DOHH2 (cell line): ENCODE data around the gene GRM6.

ENCODE experiments used
- H3F3A ChIP-seq: fragments of 200-600 bp; sonication (generic), shearing (Covaris generic); 2 replicates; pipeline ENCODE4 v1.6.0; 2016; ENCODE audit warnings: antibody characterized with exemption, mild to moderate bottlenecking; ENCODE audit not compliant: control insufficient read depth, insufficient read depth
- H3K27ac ChIP-seq: fragments of 200-600 bp; sonication (generic); 2 replicates; pipeline ENCODE4 v1.5.1; 2014; ENCODE audit warnings: low read depth, mild to moderate bottlenecking, low read length, moderate library complexity
- H3K27me3 ChIP-seq: fragments of 200-600 bp; sonication (generic); 2 replicates; pipeline ENCODE4 v1.6.1; 2014; ENCODE audit warnings: mild to moderate bottlenecking, low read length, mixed read lengths; ENCODE audit not compliant: control insufficient read depth
- H3K36me3 ChIP-seq: fragments of 200-600 bp; sonication (generic); 2 replicates; pipeline ENCODE4 v1.6.1; 2014; ENCODE audit warnings: mild to moderate bottlenecking, low read length, moderate library complexity, mixed read lengths; ENCODE audit not compliant: control insufficient read depth
- H3K4me1 ChIP-seq: fragments of 200-600 bp; sonication (generic); 2 replicates; pipeline ENCODE4 v1.6.1; 2014; ENCODE audit warnings: mild to moderate bottlenecking, low read length, mixed read lengths; ENCODE audit not compliant: control insufficient read depth
- H3K4me2 ChIP-seq: fragments of 200-600 bp; sonication (generic); 2 replicates; pipeline ENCODE4 v1.6.0; 2014; ENCODE audit warnings: mild to moderate bottlenecking, low read length, moderate library complexity
- H3K4me3 ChIP-seq: fragments of 200-600 bp; sonication (generic); 2 replicates; pipeline ENCODE4 v1.5.1; 2014; ENCODE audit warnings: mild to moderate bottlenecking, low read length, mixed read lengths
- H3K79me2 ChIP-seq: fragments of 200-600 bp; sonication (generic); 2 replicates; pipeline ENCODE4 v1.6.1; 2014; ENCODE audit warnings: mild to moderate bottlenecking, low read length, mixed read lengths; ENCODE audit not compliant: control insufficient read depth
- H3K9me2 ChIP-seq: fragments of 200-600 bp; sonication (generic); replicated peaks from 2 replicates; pipeline ENCODE4 v1.6.1; 2014; ENCODE audit warnings: mild to moderate bottlenecking, low read length, mixed read lengths; ENCODE audit not compliant: control insufficient read depth
- H3K9me3 ChIP-seq: fragments of 200-600 bp; sonication (generic); 2 replicates; pipeline ENCODE4 v1.6.1; 2014; ENCODE audit warnings: antibody characterized with exemption, low read length, mixed read lengths; ENCODE audit not compliant: control insufficient read depth, insufficient read depth
- H4K20me1 ChIP-seq: fragments of 200-600 bp; sonication (generic); 2 replicates; pipeline ENCODE4 v1.6.0; 2014; ENCODE audit warnings: low read depth, mild to moderate bottlenecking, antibody characterized with exemption, low read length, moderate library complexity; ENCODE audit not compliant: control insufficient read depth, insufficient read depth
- CTCF ChIP-seq: fragments of 200-600 bp; sonication (generic); IDR thresholded peaks from one replicate; pipeline ENCODE4 v1.5.1; 2014; ENCODE audit warnings: antibody characterized with exemption, mild to moderate bottlenecking, low read depth, low read length; ENCODE audit not compliant: poor library complexity, severe bottlenecking
- EZH2phosphoT487 ChIP-seq: fragments of 200-600 bp; sonication (generic); IDR thresholded peaks from 2 replicates; pipeline ENCODE4 v1.6.1; 2017; ENCODE audit warnings: borderline replicate concordance, mild to moderate bottlenecking, antibody characterized with exemption, low read length, moderate library complexity, mixed read lengths

Gene GRM6

GRCh38 chr5:178993955-178994579, 1.1 kb downstream of the GRM6 start:
- Histone ChIP-seq H3K27me3 (no peaks in the 10 kb centered on the region), H3K9me3 (peaks cover 7% of the 10 kb centered on the region; the same call in 1 of the 2 replicates), H3K36me3 (no peaks in the 10 kb centered on the region)

GRCh38 chr5:178993236-178993765, 1.8 kb downstream of the GRM6 start:
- no peak overlapping the region for H3K4me3 ChIP-seq
- H3K27me3 ChIP-seq, result no peaks in the 10 kb centered on the region
- no peaks in the 10 kb centered on the region for H3F3A ChIP-seq
- TF ChIP-seq CTCF (no peak), EZH2phosphoT487 (no peak)
- no peak overlapping the region for H3K27ac ChIP-seq
- H3K9me3 ChIP-seq, result peaks cover 7% of the 10 kb centered on the region; the same call in 1 of the 2 replicates
- no peaks in the 10 kb centered on the region for H3K9me2 ChIP-seq
- no peaks in the 10 kb centered on the region for H3K79me2 ChIP-seq
- no peaks in the 10 kb centered on the region for H4K20me1 ChIP-seq
- no peaks in the 10 kb centered on the region for H3K36me3 ChIP-seq
- H3K4me2 ChIP-seq, result no peak overlapping the region
- H3K4me1 ChIP-seq, result no peaks in the 10 kb centered on the region

More at GRCh38 chr5:178993955-178994579, 1.1 kb downstream of the GRM6 start:
- no peak overlapping the region for H3K4me3 ChIP-seq
- TF ChIP-seq CTCF (no peak), EZH2phosphoT487 (no peak)
- no peaks in the 10 kb centered on the region for H3K4me1 ChIP-seq
- no peaks in the 10 kb centered on the region for H3K79me2 ChIP-seq
- no peaks in the 10 kb centered on the region for H4K20me1 ChIP-seq
- H3K9me2 ChIP-seq, result no peaks in the 10 kb centered on the region
- no peak overlapping the region for H3K27ac ChIP-seq
- H3F3A ChIP-seq, result no peaks in the 10 kb centered on the region
- H3K4me2 ChIP-seq, result no peak overlapping the region

- Histone ChIP-seq H3K4me1 (no peaks in the 10 kb centered on the region), H3K27me3 (no peaks in the 10 kb centered on the region), H3K4me3 (no peak overlapping the region), H4K20me1 (no peaks in the 10 kb centered on the region), H3K4me2 (no peak overlapping the region), H3K79me2 (no peaks in the 10 kb centered on the region), H3K9me2 (no peaks in the 10 kb centered on the region), H3K27ac (no peak overlapping the region), H3K36me3 (no peaks in the 10 kb centered on the region), H3F3A (no peaks in the 10 kb centered on the region), H3K9me3 (peaks cover 7% of the 10 kb centered on the region; the same call in 1 of the 2 replicates)
- TF ChIP-seq CTCF (no peak), EZH2phosphoT487 (no peak)
These were observed 2.7 kb downstream of the GRM6 start for GRCh38 chr5:178992291-178992895.
